ENCODE measurements around the gene CANX.

Gene CANX

GRCh38 chr5:179764056-179764455, 65.3 kb downstream of the CANX start:
- Histone ChIP-seq H3K4me2 (ENCODE audit: low read depth, low read length) (no peak overlapping the region), H3K9me2 (replicated peaks; ENCODE audit: insufficient read depth, low read length) (no peaks in the 10 kb centered on the region), H3F3A (ENCODE audit: insufficient read depth, low read length) (peaks cover 15% of the 10 kb centered on the region), H3K36me3 (replicated peaks; ENCODE audit: insufficient read depth, low read length) (peaks cover 6% of the 10 kb centered on the region; the same call in 1 of the 2 replicates), H3K27me3 (replicated peaks; ENCODE audit: insufficient read depth, low read length) (no peaks in the 10 kb centered on the region), H3K9me3 (replicated peaks; ENCODE audit: insufficient read depth, low read length) (no peaks in the 10 kb centered on the region), H3K9ac (ENCODE audit: low read length) (no peak overlapping the region), H3K4me3 (ENCODE audit: low read length) (no peak overlapping the region), H3K79me2 (ENCODE audit: low read length) (peaks cover 84% of the 10 kb centered on the region), H3K27ac (ENCODE audit: low read length) (no peak overlapping the region), H4K20me1 (ENCODE audit: insufficient read depth, low read length) (peaks cover 16% of the 10 kb centered on the region), H2AFZ (ENCODE audit: low read length) (no peak overlapping the region), H3K4me1 (ENCODE audit: low read length) (peaks cover 18% of the 10 kb centered on the region; the same call in 1 of the 2 replicates)
- TF ChIP-seq EZH2 (optimal IDR thresholded peaks at IDR 0.05; ENCODE audit: low read depth, low read length) (no peak), CTCF (IDR thresholded peaks at IDR 0.05; ENCODE audit: low read length) (no peak), EZH2phosphoT487 (IDR thresholded peaks at IDR 0.05; ENCODE audit: low read length) (no peak)
- no peak for DNase-seq

GRCh38 chr5:179765400-179765799, 66.6 kb downstream of the CANX start:
- Histone ChIP-seq H3K36me3 (replicated peaks; ENCODE audit: insufficient read depth, low read length) (peaks cover 6% of the 10 kb centered on the region; the same call in 1 of the 2 replicates), H3K4me1 (ENCODE audit: low read length) (peaks cover 12% of the 10 kb centered on the region; the same call in 1 of the 2 replicates), H3K79me2 (ENCODE audit: low read length) (peaks cover 70% of the 10 kb centered on the region), H3K4me3 (ENCODE audit: low read length) (no peak overlapping the region), H3F3A (ENCODE audit: insufficient read depth, low read length) (peaks cover 15% of the 10 kb centered on the region), H3K27ac (ENCODE audit: low read length) (no peak overlapping the region), H3K9me3 (replicated peaks; ENCODE audit: insufficient read depth, low read length) (no peaks in the 10 kb centered on the region), H3K9ac (ENCODE audit: low read length) (no peak overlapping the region), H3K4me2 (ENCODE audit: low read depth, low read length) (no peak overlapping the region), H3K27me3 (replicated peaks; ENCODE audit: insufficient read depth, low read length) (no peaks in the 10 kb centered on the region), H4K20me1 (ENCODE audit: insufficient read depth, low read length) (peaks cover 13% of the 10 kb centered on the region), H3K9me2 (replicated peaks; ENCODE audit: insufficient read depth, low read length) (no peaks in the 10 kb centered on the region), H2AFZ (ENCODE audit: low read length) (no peak overlapping the region)
- TF ChIP-seq EZH2 (optimal IDR thresholded peaks at IDR 0.05; ENCODE audit: low read depth, low read length) (no peak), CTCF (IDR thresholded peaks at IDR 0.05; ENCODE audit: low read length) (no peak), EZH2phosphoT487 (IDR thresholded peaks at IDR 0.05; ENCODE audit: low read length) (no peak)
- no peak for DNase-seq

DNA sequence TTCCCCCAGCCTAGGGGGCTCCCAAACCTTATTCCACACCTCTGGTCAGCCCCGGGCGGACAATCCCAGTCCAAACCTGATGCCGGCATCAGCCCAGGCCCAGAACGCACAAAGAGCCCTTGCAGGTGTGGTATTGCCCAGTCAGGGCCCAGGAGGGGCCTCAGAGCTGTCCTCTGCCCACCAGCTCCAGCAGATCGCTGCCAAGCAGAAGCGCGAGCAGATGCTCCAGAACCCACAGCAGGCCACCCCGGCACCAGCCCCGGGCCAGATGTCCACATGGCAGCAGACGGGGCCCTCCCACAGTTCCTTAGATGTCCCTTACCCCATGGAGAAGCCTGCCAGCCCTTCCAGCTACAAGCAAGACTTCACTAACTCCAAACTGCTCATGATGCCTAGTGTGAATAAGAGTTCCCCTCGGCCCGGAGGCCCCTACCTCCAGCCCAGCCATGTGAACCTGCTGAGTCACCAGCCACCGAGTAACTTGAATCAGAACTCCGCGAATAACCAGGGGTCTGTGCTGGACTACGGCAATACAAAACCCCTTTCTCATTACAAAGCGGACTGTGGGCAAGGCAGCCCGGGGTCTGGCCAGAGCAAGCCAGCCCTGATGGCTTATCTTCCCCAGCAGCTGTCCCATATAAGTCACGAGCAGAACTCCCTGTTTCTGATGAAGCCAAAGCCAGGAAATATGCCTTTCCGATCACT, 67.4 kb downstream of the CANX start:
- peaks cover 6% of the 10 kb centered on the region; the same call in 1 of the 2 replicates for H3K36me3 ChIP-seq (replicated peaks; ENCODE audit: insufficient read depth, low read length)
- no peak overlapping the region for H3K4me2 ChIP-seq (ENCODE audit: low read depth, low read length)
- no peak overlapping the region for H3K27ac ChIP-seq (ENCODE audit: low read length)
- no peaks in the 10 kb centered on the region for H3K9me3 ChIP-seq (replicated peaks; ENCODE audit: insufficient read depth, low read length)
- peaks cover 13% of the 10 kb centered on the region for H4K20me1 ChIP-seq (ENCODE audit: insufficient read depth, low read length)
- H3K9ac ChIP-seq (ENCODE audit: low read length) = no peak overlapping the region
- 0 out of 2 replicates have a peak, but pooled peaks cover 11% of the 10 kb centered on the region for H3K4me1 ChIP-seq (ENCODE audit: low read length)
- no peak overlapping the region for H3K4me3 ChIP-seq (ENCODE audit: low read length)
- H3K27me3 ChIP-seq (replicated peaks; ENCODE audit: insufficient read depth, low read length) = no peaks in the 10 kb centered on the region
- H3K79me2 ChIP-seq (ENCODE audit: low read length) = peaks cover 65% of the 10 kb centered on the region
- no peaks in the 10 kb centered on the region for H3K9me2 ChIP-seq (replicated peaks; ENCODE audit: insufficient read depth, low read length)
- TF ChIP-seq CTCF (IDR thresholded peaks at IDR 0.05; ENCODE audit: low read length) (no peak), EZH2 (optimal IDR thresholded peaks at IDR 0.05; ENCODE audit: low read depth, low read length) (no peak), EZH2phosphoT487 (IDR thresholded peaks at IDR 0.05; ENCODE audit: low read length) (no peak)
- peaks cover 15% of the 10 kb centered on the region for H3F3A ChIP-seq (ENCODE audit: insufficient read depth, low read length)
- H2AFZ ChIP-seq (ENCODE audit: low read length) = no peak overlapping the region
- DNase-seq = no peak
